Psoas muscle (tissue), 8 donors: ENCODE results near the gene TMEM255B. TPM values are rescaled to one million over a fixed set of nuclear protein-coding genes. Genes with fewer than 3 reads are reported as not detected.

Experiments used
- ATAC-seq, 4 donors: fragments of 200-7000 bp; cut with Tn5 transposase; one replicate each; pipeline ENCODE4 v1.9.1; 2020; ENCODE audit warnings: moderate library complexity in 3 of 4, mild to moderate bottlenecking in 2 of 4
- DNase-seq, 2 donors: peaks; one replicate each; pipeline ENCODE4 v3.0.0-alpha.2; 2020
- H3K27ac ChIP-seq: fragments of 200-600 bp; one replicate; pipeline ENCODE4 v1.8.0; 2022
- H3K27me3 ChIP-seq, 3 donors: fragments of 200-600 bp in 1 of 3; one replicate each; pipeline versions ENCODE4 v1.6.1 to v1.8.0; 2013 to 2022; ENCODE audit warnings: low read length in 2 of 3, mild to moderate bottlenecking in 2 of 3, moderate library complexity in 1 of 3; ENCODE audit not compliant: insufficient read depth in 3 of 3
- H3K36me3 ChIP-seq, 2 donors: fragments of 200-600 bp in 1 of 2; one replicate each; pipeline versions ENCODE4 v1.6.1 to v1.8.0; 2013 to 2022; ENCODE audit warnings: low read depth in 1 of 2, mild to moderate bottlenecking in 1 of 2, moderate library complexity in 1 of 2; ENCODE audit not compliant: insufficient read depth in 1 of 2
- H3K4me1 ChIP-seq: fragments of 200-600 bp; one replicate; pipeline ENCODE4 v1.8.0; 2022
- H3K4me3 ChIP-seq: fragments of 200-600 bp; one replicate; pipeline ENCODE4 v1.8.0; 2022; ENCODE audit warnings: mild to moderate bottlenecking
- H3K9me3 ChIP-seq: fragments of 200-600 bp; one replicate; pipeline ENCODE4 v1.8.0; 2022
- WGBS, 3 donors: extraction: QIAGEN DNeasy Blood & Tissue Kit; methylation state at CpG; one replicate each; pipeline versions ENCODE4 v1.1.6 to v1.1.7; 2013; 5-methylcytosine and 5-hydroxymethylcytosine counted together
- intact Hi-C, 2 donors: fragments of 100-400 bp; cut with DNase I; formaldehyde crosslinking; loops; one replicate each; pipeline versions ENCODE4 v1.11.0 to v1.14.2; 2022
- polyA plus RNA-seq, 3 donors: library from polyadenylated mRNA; stranded (reverse); fragments of 200-250 nt; gene quantifications; one replicate each; pipeline ENCODE4 v1.2.3, GENCODE V29; 2013
- total RNA-seq, 4 donors: library from RNA; stranded (reverse); fragmentation: NEBNext Ultra II Directional in 2 of 4; extraction: Animal tissue kit (Norgen Biotek cat#: 25700) in 2 of 4; gene quantifications; one replicate each; pipeline versions ENCODE4 v1.2.1 to v1.2.4, GENCODE V29; 2021 to 2023
- TF ChIP-seq, protein P1 (sequence below): fragments of 200-600 bp; IDR thresholded peaks from one replicate; pipeline ENCODE4 v1.8.0; 2022; ENCODE audit warnings: antibody characterized with exemption
- donor health status: healthy with polysubstance abuse.
- donor health status: DM: no; HTN: no; CAD: no; lungs with moderate emphysema.
- donor health status: Bipolar disorder and iron deficiency.
- donor health status: healthy.
- donor health status: DM: yes; HTN: yes; CAD: no.
- donor health status: DM: no; HTN: no; CAD: no.
- donor health status: DM: no; HTN: no; CAD: no.
- donor health status: DM: yes; HTN: yes; CAD: no.

The TMEM255B gene
- total and polyA plus RNA-seq, 7 donors: 0.45 to 5.1 (median 2.1) TPM

DNA sequence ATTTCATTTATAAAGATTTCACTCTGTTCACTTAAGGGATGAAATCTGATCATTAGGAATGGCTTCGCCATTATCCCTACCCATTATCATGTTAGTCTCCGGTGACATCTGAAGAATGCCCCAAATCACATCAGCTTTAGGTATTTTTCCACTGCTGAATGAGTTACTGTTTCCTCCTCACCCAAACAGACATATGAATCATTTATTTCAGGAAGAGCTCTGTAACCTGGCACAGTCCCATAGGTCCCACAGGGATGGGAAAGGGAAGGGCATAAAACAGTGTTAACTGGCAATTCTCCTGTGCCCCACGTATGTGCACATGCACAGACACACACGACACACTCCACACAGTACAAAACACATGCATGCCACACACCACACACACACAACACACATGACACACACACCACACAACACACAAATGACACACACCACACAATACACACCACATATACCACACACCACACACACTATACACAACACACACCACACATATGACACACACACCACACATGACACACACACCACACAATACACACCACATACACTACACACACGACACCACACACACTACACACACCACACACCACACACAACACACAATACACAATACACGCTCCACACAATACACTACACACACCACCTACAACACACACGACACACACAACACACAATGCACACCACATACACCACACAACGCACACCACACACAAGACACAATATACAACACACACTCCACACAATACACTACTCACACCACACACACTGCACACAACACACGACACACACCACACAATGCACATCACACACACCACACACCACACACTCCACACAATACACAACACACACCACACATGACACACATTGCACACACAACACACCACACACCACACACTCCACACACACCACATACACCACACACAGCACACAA lies 15.4 kb downstream of the TMEM255B start:
- TF ChIP-seq, protein P1, sequence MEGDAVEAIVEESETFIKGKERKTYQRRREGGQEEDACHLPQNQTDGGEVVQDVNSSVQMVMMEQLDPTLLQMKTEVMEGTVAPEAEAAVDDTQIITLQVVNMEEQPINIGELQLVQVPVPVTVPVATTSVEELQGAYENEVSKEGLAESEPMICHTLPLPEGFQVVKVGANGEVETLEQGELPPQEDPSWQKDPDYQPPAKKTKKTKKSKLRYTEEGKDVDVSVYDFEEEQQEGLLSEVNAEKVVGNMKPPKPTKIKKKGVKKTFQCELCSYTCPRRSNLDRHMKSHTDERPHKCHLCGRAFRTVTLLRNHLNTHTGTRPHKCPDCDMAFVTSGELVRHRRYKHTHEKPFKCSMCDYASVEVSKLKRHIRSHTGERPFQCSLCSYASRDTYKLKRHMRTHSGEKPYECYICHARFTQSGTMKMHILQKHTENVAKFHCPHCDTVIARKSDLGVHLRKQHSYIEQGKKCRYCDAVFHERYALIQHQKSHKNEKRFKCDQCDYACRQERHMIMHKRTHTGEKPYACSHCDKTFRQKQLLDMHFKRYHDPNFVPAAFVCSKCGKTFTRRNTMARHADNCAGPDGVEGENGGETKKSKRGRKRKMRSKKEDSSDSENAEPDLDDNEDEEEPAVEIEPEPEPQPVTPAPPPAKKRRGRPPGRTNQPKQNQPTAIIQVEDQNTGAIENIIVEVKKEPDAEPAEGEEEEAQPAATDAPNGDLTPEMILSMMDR: no peak
- Histone ChIP-seq H3K36me3 (no peaks in the 10 kb centered on the region), H3K4me1 (no peaks in the 10 kb centered on the region), H3K27ac (no peak overlapping the region), H3K27me3 (peaks cover 0 to 35% (median 4%) of the 10 kb centered on the region in 3 donors), H3K9me3 (no peaks in the 10 kb centered on the region), H3K4me3 (no peak overlapping the region)
- intact Hi-C loops: no loop called here
- 55 to 69% (median 63%) methylated on average over 9 of the region's 9 CpGs for WGBS, 3 donors
- no peak for DNase-seq
- ATAC-seq: peak in 1 of 4 donors; percentile 32

DNA sequence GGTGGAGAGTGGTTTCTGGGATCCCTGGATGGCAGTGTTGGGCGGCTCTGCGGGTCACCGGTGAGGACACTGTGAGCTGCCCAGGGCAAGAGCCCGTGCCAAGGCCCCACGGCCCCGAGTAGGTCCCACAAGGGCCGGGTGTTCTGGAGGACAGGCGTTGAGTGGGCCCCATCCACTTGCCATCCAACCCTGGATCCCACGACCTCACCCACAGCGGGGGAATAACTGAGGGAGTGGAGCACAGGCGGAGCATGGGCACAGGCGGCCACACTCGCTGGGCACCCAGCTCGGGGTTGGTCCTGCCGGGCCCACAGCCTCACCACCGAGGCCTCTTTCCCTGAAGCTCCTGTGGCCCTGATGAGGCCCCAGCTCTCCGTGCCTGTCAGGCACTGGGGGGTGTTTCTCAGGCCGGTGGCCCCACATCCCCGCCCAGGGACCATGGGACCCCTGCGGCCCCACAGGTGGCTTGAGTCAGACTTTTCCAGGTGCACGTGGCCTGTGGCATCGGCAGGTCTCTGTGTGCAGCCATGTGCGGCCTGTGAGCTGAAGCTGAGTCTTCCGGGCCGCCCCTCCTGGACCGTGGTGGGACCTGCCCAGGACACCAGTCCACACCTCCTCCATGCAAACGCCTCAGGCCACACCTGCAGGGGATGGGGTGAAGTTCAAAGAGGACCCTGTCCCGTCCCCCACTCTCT lies 16.6 kb downstream of the TMEM255B start:
- 88 to 90% (median 88%) methylated on average over 28 of the region's 28 CpGs for WGBS, 3 donors
- no peaks in the 10 kb centered on the region for H3K9me3 ChIP-seq
- TF ChIP-seq, protein P1: no peak
- peaks cover 0 to 35% (median 4%) of the 10 kb centered on the region in 3 donors for H3K27me3 ChIP-seq
- ATAC-seq: no peak
- intact Hi-C loops: no loop called here
- H3K4me1 ChIP-seq: no peaks in the 10 kb centered on the region
- H3K4me3 ChIP-seq: no peak overlapping the region
- no peak overlapping the region for H3K27ac ChIP-seq
- H3K36me3 ChIP-seq: no peaks in the 10 kb centered on the region
- peak in 1 of 2 donors; percentile 30 for DNase-seq

DNA sequence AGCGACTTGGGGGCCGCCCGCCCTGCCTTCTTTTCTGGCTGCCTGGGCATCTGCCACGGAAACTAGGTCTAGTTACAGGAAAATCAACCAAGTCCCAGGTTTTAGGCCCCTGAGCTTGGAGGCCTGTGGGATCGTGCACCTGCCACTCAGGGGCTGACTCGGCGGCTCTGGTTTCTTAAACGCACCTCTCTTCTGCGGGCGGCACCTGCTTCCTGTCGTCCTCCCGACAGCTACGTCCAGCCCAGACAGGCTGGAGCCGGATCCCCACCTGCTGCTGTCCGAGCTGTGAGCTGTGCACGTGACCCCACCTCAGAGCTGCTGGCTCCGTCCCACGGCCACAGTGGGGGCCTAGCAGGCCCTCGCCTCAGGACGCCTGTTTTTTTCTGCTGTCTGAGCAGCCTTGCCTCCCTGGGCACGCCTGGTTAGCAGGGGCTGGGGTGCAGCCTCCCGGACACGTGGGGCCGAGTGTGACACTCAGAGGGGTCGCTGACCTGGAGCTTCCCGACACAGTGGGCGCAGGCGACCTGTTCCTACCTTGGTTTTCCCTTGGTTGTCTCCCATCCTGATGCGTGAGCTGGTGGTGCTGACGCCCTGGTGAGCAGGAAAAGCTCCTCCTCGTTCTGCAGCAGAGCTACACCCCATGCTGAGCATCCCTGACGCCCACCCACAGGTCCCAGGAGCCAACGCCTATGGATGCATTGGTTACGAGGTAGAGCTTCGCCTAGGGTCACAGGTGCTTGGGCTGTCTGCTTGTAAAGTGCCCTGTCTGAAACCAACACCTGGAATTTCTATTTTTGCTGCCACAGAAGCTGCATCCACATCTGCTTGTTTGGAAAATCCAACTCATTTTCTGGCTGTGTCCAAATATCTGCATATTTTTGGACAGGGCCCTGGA lies 17.5 kb downstream of the TMEM255B start:
- Histone ChIP-seq H3K27ac (no peak overlapping the region), H3K9me3 (no peaks in the 10 kb centered on the region), H3K4me3 (no peak overlapping the region), H3K4me1 (no peaks in the 10 kb centered on the region), H3K27me3 (peaks cover 0 to 35% (median 4%) of the 10 kb centered on the region in 3 donors), H3K36me3 (no peaks in the 10 kb centered on the region)
- intact Hi-C loops: no loop called here
- 56 to 57% (median 56%) methylated on average over 35 of the region's 35 CpGs for WGBS, 3 donors
- TF ChIP-seq, protein P1: no peak
- DNase-seq (peak in 1 of 2 donors; percentile 45), ATAC-seq (no peak)
